ENCODE data around the gene PNPT1.
"Not testable (repeated sequence)": the region's sequence is repeated elsewhere in the genome, so short reads cannot be mapped to it uniquely, and the experiment has no call there.

The PNPT1 gene

DNA sequence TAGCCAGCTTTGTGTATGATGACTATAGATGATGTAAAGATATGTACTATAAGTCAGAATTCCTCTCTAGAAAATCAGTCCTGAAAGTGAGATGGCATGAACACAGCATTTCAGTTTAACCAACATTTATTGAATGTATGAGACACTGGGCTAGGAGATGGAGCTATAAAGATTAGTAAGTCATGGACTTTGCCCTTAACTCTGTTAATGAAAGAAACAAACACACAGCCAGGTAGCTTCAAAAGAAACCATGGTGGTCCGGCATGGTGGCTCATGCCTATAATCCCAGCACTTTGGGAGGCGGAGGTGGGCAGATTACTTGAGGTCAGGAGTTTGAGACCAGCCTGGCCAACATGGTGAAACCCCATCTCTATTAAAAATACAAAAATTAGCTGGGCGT lies 21.5 kb upstream of the PNPT1 start:
- H3K9me3 Mint-ChIP-seq; H3K27ac Mint-ChIP-seq; H3K4me1 Mint-ChIP-seq (ENCODE audit: low read depth in 2 of 2); H3K36me3 Mint-ChIP-seq (ENCODE audit: insufficient read depth); H3K4me3 Mint-ChIP-seq; ATAC-seq (replicated peaks); DNase-seq: not testable (repeated sequence)
- H3K27me3 Mint-ChIP-seq: peaks cover 0 to 17% of the 10 kb centered on the region in 2 donors

DNA sequence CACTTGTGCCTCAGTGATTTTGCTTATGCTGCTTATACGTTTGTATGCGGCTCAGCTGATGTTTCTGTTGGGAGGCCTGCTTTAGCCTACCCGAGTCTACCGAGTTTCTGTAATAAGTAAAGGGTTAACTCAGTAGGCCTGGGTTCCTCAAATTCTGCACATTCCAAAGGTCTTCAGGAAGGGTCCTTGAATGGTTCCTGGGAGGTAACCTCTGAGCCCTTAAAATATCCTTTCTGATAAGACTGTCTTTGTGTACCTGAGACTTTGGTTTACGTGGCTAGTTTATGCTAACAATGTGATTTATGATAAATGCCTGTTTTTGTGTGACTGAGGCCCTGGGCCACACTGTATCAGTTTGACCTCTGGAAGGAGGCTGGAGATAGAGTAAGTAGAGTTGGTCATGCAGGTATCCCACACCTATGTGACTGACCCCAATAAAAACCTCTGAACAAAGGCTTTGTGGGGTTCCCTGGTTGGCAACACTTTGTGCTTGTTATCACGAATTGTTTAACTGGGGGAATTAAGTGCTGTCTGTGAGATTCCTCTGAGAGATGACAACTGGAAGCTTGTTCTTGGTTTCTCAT lies 18.9 kb upstream of the PNPT1 start:
- ATAC-seq (replicated peaks) (no peak), DNase-seq (no peak)
- H3K36me3 Mint-ChIP-seq (ENCODE audit: insufficient read depth): no peaks in the 10 kb centered on the region
- no peak overlapping the region for H3K4me3 Mint-ChIP-seq
- no peaks in the 10 kb centered on the region for H3K9me3 Mint-ChIP-seq
- peaks cover 0 to 24% of the 10 kb centered on the region in 2 donors for H3K27me3 Mint-ChIP-seq
- H3K4me1 Mint-ChIP-seq (ENCODE audit: low read depth in 2 of 2): no peaks in the 10 kb centered on the region
- H3K27ac Mint-ChIP-seq: no peak overlapping the region

DNA sequence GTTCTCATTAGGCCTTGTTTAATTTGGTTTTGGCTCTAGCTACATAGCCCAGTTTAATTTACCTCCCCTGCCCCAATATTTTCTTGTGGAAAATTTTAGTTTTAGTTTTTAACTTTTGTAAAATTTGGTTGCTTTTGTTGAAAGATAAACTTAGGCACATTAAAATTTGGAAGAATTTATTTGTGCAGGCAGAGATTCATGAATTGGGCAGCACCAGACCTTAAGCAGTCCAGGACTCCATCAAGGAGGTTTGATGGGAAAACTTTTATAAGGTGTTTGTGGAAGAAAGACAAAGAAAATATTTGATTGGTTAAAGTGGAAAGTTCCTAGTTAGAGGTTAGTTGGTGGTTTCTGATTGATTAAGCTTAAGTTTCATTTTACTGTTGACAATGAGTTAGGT lies 16.4 kb upstream of the PNPT1 start:
- Mint-ChIP-seq H3K36me3 (ENCODE audit: insufficient read depth) (no peaks in the 10 kb centered on the region), H3K27ac (no peak overlapping the region), H3K4me1 (ENCODE audit: low read depth in 2 of 2) (no peaks in the 10 kb centered on the region), H3K9me3 (no peaks in the 10 kb centered on the region), H3K27me3 (peaks cover 9 to 12% of the 10 kb centered on the region in 2 donors), H3K4me3 (no peak overlapping the region)
- DNase-seq: no peak
- ATAC-seq (replicated peaks): no peak

DNA sequence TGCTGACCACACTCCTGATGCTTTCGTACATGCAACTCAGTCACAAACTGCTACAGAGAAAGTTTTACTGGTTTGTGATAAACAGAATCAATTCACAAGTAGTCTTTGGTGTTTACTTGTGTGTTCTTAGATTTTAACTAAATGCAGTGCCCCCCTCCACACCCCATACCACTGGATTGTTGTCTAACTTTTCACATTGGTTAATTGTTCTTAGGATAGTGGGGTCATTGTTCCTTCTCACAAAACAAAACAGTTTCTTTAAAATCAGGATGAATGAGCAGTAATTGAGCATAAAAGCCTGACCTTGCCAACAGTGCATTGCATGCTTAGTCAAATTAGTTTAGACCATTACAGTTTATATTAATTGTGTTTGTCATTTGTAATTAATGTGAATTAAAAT lies 14.1 kb upstream of the PNPT1 start:
- peaks cover 13 to 24% of the 10 kb centered on the region in 2 donors for H3K27me3 Mint-ChIP-seq
- H3K9me3 Mint-ChIP-seq: no peaks in the 10 kb centered on the region
- no peaks in the 10 kb centered on the region for H3K36me3 Mint-ChIP-seq (ENCODE audit: insufficient read depth)
- no peaks in the 10 kb centered on the region for H3K4me1 Mint-ChIP-seq (ENCODE audit: low read depth in 2 of 2)
- H3K4me3 Mint-ChIP-seq: no peak overlapping the region
- no peak for DNase-seq
- no peak for ATAC-seq (replicated peaks)
- H3K27ac Mint-ChIP-seq: no peak overlapping the region

- not testable (repeated sequence) for ATAC-seq (replicated peaks); H3K27ac Mint-ChIP-seq; H3K4me3 Mint-ChIP-seq; H3K4me1 Mint-ChIP-seq (ENCODE audit: low read depth in 2 of 2); H3K36me3 Mint-ChIP-seq (ENCODE audit: insufficient read depth); H3K9me3 Mint-ChIP-seq; DNase-seq
- H3K27me3 Mint-ChIP-seq: peaks cover 13 to 24% of the 10 kb centered on the region in 2 donors
Observed at GRCh38 chr2:55706258-55706657, 12.6 kb upstream of the PNPT1 start.

DNA sequence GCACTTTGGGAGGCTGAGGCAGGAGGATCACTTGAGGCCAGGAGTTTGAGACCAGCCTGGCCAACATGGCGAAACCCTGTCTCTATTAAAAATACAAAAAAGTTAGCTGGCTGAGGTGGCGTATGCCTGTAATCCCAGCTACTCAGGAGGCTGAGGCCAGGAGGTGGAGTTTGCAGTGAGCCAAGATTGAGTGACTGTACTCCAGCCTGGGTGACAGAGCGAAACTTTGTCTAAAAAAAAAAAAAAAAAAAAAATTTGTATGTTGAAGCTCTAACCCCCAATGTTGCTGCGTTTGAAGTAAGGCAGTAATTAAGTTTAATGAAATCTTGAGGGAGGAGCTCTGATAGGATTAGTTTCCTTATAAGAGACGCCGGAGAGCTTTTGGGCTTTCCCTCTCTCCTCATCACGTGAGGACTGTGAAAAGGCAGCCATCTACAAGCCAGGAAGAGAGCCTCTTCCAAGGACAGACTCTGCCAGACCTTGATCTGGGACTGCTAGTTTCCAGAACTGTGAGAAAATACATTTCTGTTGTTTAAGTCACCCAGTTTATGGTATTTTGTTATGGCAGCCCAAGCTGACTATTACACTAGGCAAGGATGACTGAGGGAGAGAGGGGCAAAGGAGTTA lies 11.5 kb upstream of the PNPT1 start:
- Mint-ChIP-seq H3K27me3 (peaks cover 13 to 29% of the 10 kb centered on the region in 2 donors), H3K36me3 (ENCODE audit: insufficient read depth) (no peaks in the 10 kb centered on the region), H3K4me3 (no peak overlapping the region), H3K27ac (no peak overlapping the region), H3K9me3 (no peaks in the 10 kb centered on the region), H3K4me1 (ENCODE audit: low read depth in 2 of 2) (no peaks in the 10 kb centered on the region)
- no peak for DNase-seq
- no peak for ATAC-seq (replicated peaks)

GRCh38 chr2:55703350-55703749 lies 9.7 kb upstream of the PNPT1 start:
- H3K4me3 Mint-ChIP-seq: no peak overlapping the region
- DNase-seq (no peak), ATAC-seq (replicated peaks) (no peak)
- no peaks in the 10 kb centered on the region for H3K9me3 Mint-ChIP-seq
- H3K27ac Mint-ChIP-seq: no peak overlapping the region
- no peaks in the 10 kb centered on the region for H3K36me3 Mint-ChIP-seq (ENCODE audit: insufficient read depth)
- H3K27me3 Mint-ChIP-seq: peaks cover 13 to 22% of the 10 kb centered on the region in 2 donors
- H3K4me1 Mint-ChIP-seq (ENCODE audit: low read depth in 2 of 2): no peaks in the 10 kb centered on the region

DNA sequence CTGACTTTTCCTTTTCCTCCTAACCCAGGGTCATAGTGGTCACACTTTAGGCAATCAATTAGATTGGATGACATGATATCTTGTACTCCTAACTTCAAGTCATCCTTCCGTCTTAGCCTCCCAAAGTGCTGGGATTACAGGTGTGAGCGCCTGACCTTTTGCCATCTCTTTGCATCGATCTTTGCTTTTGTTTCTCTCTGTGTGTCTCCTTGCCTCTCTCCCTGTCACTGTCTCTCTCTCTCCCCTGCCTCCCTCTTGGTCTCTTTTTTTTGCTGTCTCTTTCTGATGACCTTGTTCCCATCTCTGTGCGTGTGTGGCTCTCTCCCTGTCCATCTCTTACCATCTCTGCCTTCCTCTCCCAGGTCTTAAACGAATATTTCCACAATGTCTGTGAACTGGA lies 904 bp downstream of the PNPT1 start:
- Mint-ChIP-seq H3K27ac (peak overlapping the region; percentile 91 to 94), H3K4me1 (ENCODE audit: low read depth in 2 of 2) (peaks cover 20 to 40% of the 10 kb centered on the region in 2 donors), H3K4me3 (peak overlapping the region; percentile 90 to 97)
- H3K9me3 Mint-ChIP-seq; H3K27me3 Mint-ChIP-seq; H3K36me3 Mint-ChIP-seq (ENCODE audit: insufficient read depth); ATAC-seq (replicated peaks); DNase-seq: not testable (repeated sequence)

- Mint-ChIP-seq H3K4me1 (ENCODE audit: low read depth in 2 of 2) (no peaks in the 10 kb centered on the region), H3K27ac (peak overlapping the region in 1 of 2 donors; percentile 69), H3K9me3 (no peaks in the 10 kb centered on the region), H3K36me3 (ENCODE audit: insufficient read depth) (peaks cover 34% of the 10 kb centered on the region), H3K27me3 (no peaks in the 10 kb centered on the region), H3K4me3 (no peak overlapping the region)
- ATAC-seq (replicated peaks) (no peak), DNase-seq (no peak)
Observed at GRCh38 chr2:55672630-55673029, 21.0 kb downstream of the PNPT1 start.

- Mint-ChIP-seq H3K4me1 (ENCODE audit: low read depth in 2 of 2) (no peaks in the 10 kb centered on the region), H3K27ac (no peak overlapping the region), H3K36me3 (ENCODE audit: insufficient read depth) (peaks cover 53% of the 10 kb centered on the region), H3K27me3 (no peaks in the 10 kb centered on the region), H3K4me3 (no peak overlapping the region), H3K9me3 (no peaks in the 10 kb centered on the region)
- ATAC-seq (replicated peaks): no peak
- DNase-seq: no peak
Observed at GRCh38 chr2:55668956-55669355, 24.7 kb downstream of the PNPT1 start.

- DNase-seq: no peak
Observed at GRCh38 chr2:55653255-55653654, 40.4 kb downstream of the PNPT1 start.

DNA sequence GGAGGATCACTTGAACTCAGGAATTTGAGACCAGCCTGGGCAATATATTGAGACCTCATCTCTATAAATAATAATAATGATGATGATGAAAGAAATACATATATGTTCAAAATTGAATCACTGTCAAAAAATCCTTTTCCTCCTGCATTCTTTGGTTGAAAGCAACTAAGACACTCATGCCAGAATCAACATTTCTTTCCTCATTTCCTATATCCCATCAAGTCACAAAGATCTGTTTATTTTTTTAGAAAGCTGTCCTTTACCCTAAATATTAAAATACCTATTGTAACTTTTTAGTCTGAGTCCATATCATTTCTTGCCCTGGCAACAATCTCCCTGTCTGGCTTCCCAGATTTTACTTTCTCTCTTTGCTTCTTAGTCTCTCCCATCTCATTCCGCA lies 44.4 kb downstream of the PNPT1 start:
- H3K36me3 Mint-ChIP-seq (ENCODE audit: insufficient read depth): peaks cover 43% of the 10 kb centered on the region
- no peak overlapping the region for H3K27ac Mint-ChIP-seq
- DNase-seq (no peak), ATAC-seq (replicated peaks) (no peak)
- H3K27me3 Mint-ChIP-seq: no peaks in the 10 kb centered on the region
- H3K4me3 Mint-ChIP-seq: no peak overlapping the region
- no peaks in the 10 kb centered on the region for H3K9me3 Mint-ChIP-seq
- H3K4me1 Mint-ChIP-seq (ENCODE audit: low read depth in 2 of 2): no peaks in the 10 kb centered on the region

More at GRCh38 chr2:55653255-55653654, 40.4 kb downstream of the PNPT1 start:
- H3K4me1 Mint-ChIP-seq (ENCODE audit: low read depth in 2 of 2): no peaks in the 10 kb centered on the region
- no peaks in the 10 kb centered on the region for H3K9me3 Mint-ChIP-seq
- H3K4me3 Mint-ChIP-seq: no peak overlapping the region
- no peaks in the 10 kb centered on the region for H3K27me3 Mint-ChIP-seq
- ATAC-seq (replicated peaks): no peak
- no peak overlapping the region for H3K27ac Mint-ChIP-seq
- peaks cover 36% of the 10 kb centered on the region for H3K36me3 Mint-ChIP-seq (ENCODE audit: insufficient read depth)

DNA sequence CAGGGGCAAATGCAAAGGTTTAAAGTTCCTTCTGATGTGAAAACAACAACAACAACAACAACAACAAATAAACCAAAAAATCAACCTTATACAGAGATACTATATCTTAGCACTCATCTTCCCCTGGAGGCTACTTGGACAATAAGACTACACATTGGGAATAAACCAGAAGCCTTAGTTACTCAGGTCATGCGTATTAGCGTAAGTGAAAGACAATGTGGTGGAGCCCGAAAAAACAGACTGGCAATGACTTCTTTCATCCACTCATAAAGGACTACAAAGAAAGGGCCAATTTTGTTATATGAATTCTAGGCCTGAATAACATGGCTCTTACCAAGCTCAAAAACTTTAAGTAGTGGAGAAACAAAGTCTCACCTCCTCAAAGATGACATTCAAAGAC lies 56.8 kb downstream of the PNPT1 start:
- Mint-ChIP-seq H3K4me3 (no peak overlapping the region), H3K27ac (no peak overlapping the region), H3K4me1 (ENCODE audit: low read depth in 2 of 2) (no peaks in the 10 kb centered on the region), H3K9me3 (no peaks in the 10 kb centered on the region), H3K36me3 (ENCODE audit: insufficient read depth) (peaks cover 69% of the 10 kb centered on the region), H3K27me3 (no peaks in the 10 kb centered on the region)
- ATAC-seq (replicated peaks): no peak
- DNase-seq: no peak

DNA sequence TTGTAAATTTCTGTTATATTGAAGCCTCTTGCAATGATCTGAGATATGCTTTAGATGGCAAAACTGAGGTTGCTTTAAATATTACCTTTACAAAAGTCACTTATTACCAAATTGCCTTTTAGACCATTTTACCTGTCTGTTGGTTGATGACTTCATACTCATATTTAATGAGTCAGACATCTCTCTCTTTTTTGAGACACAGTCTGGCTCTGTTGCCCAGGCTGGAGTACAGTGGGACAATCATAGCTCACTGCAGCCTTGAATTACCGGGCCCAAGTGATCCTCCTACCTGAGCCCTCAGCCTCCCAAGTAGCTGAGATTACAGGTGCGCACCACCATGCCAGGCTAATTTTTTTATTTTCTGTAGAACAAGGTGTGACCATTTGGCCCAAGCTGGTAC lies 64.7 kb downstream of the PNPT1 start:
- Mint-ChIP-seq H3K27me3 (no peaks in the 10 kb centered on the region), H3K9me3 (no peaks in the 10 kb centered on the region), H3K27ac (no peak overlapping the region), H3K4me1 (ENCODE audit: low read depth in 2 of 2) (peaks cover 18 to 32% of the 10 kb centered on the region in 2 donors), H3K36me3 (ENCODE audit: insufficient read depth) (peaks cover 21% of the 10 kb centered on the region), H3K4me3 (no peak overlapping the region)
- DNase-seq (no peak), ATAC-seq (replicated peaks) (no peak)
